OCI-LY1 (cell line): ENCODE results near the gene CD55.

Experiments
- H2AFZ ChIP-seq: fragments of 200-600 bp; sonication (generic), shearing (Covaris generic); 2 replicates; pipeline ENCODE4 v1.6.0; 2014; ENCODE audit warnings: antibody characterized with exemption, mild to moderate bottlenecking, low read length
- H3F3A ChIP-seq: fragments of 200-600 bp; sonication (generic), shearing (Covaris generic); 2 replicates; pipeline ENCODE4 v1.6.0; 2014; ENCODE audit warnings: mild to moderate bottlenecking, antibody characterized with exemption, low read length, moderate library complexity; ENCODE audit not compliant: insufficient read depth
- H3K27ac ChIP-seq: fragments of 200-600 bp; sonication (generic); 2 replicates; pipeline ENCODE4 v1.5.1; 2014; ENCODE audit warnings: low read length, mixed run types, mild to moderate bottlenecking, low read depth; ENCODE audit not compliant: poor library complexity, severe bottlenecking
- H3K27me3 ChIP-seq: fragments of 200-600 bp; sonication (generic); 2 replicates; pipeline ENCODE4 v1.6.0; 2014; ENCODE audit warnings: antibody characterized with exemption, mild to moderate bottlenecking, low read length, moderate library complexity; ENCODE audit not compliant: insufficient read depth
- H3K36me3 ChIP-seq: fragments of 200-600 bp; sonication (generic); 2 replicates; pipeline ENCODE4 v1.6.1; 2014; ENCODE audit warnings: mild to moderate bottlenecking, antibody characterized with exemption, low read length, moderate library complexity, mixed read lengths; ENCODE audit not compliant: insufficient read depth
- H3K4me1 ChIP-seq: fragments of 200-600 bp; sonication (generic); 2 replicates; pipeline ENCODE4 v1.5.1; 2014; ENCODE audit warnings: mild to moderate bottlenecking, low read length, moderate library complexity; ENCODE audit not compliant: insufficient read depth, severe bottlenecking
- H3K4me2 ChIP-seq: fragments of 200-600 bp; sonication (generic), shearing (Covaris generic); 2 replicates; pipeline ENCODE4 v1.6.1; 2014; ENCODE audit warnings: low read length
- H3K4me3 ChIP-seq: fragments of 200-600 bp; sonication (generic); 2 replicates; pipeline ENCODE4 v1.5.1; 2014; ENCODE audit warnings: low read length, low read depth, mild to moderate bottlenecking, mixed read lengths; ENCODE audit not compliant: poor library complexity, severe bottlenecking
- H3K79me2 ChIP-seq: fragments of 200-600 bp; shearing (Covaris generic); 2 replicates; pipeline ENCODE4 v1.6.1; 2016; ENCODE audit warnings: mixed run types, low read length, mixed read lengths; ENCODE audit not compliant: insufficient read depth
- H3K9ac ChIP-seq: fragments of 200-600 bp; sonication (generic), shearing (Covaris generic); 2 replicates; pipeline ENCODE4 v1.6.1; 2014; ENCODE audit warnings: mild to moderate bottlenecking, low read length, mixed read lengths
- H3K9me2 ChIP-seq: fragments of 200-600 bp; sonication (generic), shearing (Covaris generic); 2 replicates; pipeline ENCODE4 v1.6.1; 2014; ENCODE audit warnings: low read depth, mild to moderate bottlenecking, low read length, mixed read lengths
- H3K9me3 ChIP-seq: fragments of 200-600 bp; shearing (Covaris generic); 2 replicates; pipeline ENCODE4 v1.6.1; 2014; ENCODE audit warnings: low read length, mixed read lengths
- H4K20me1 ChIP-seq: fragments of 200-600 bp; sonication (generic), shearing (Covaris generic); 2 replicates; pipeline ENCODE4 v1.6.0; 2016; ENCODE audit warnings: mild to moderate bottlenecking, low read length; ENCODE audit not compliant: insufficient read depth
- EZH2 ChIP-seq: fragments of 200-600 bp; sonication (generic), shearing (Covaris generic); IDR thresholded peaks from 2 replicates; pipeline ENCODE4 v1.8.0; 2017; ENCODE audit warnings: borderline replicate concordance, mixed run types, mild to moderate bottlenecking, antibody characterized with exemption, low read length, moderate library complexity, mixed read lengths
- TF ChIP-seq, protein P1 (sequence below): fragments of 200-600 bp; sonication (generic), shearing (Covaris generic); IDR thresholded peaks from 2 replicates; pipeline ENCODE4 v1.5.1; 2017; ENCODE audit warnings: mild to moderate bottlenecking, antibody characterized with exemption, low read length, moderate library complexity, mixed read lengths

CD55 gene

DNA sequence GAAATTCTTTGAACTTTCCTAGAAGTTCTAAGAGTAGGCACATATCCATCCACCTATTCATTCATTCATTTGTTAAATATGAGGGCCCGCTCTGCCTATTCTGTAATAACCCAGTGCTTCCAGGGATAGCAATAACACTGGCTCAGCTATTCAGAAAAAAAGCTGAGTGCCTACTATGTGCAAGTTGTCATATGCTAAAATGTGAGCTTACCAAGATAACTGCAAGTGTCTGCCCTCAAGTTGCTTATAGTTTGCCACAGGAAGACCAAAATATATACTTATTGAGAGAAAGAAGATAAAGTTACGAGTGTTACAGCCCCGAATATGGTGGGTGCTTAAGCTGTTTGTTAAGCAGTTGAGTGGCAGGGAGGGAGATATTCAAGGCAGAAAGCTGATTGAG, 39.6 kb downstream of the CD55 start:
- TF ChIP-seq EZH2 = no peak
- TF ChIP-seq, protein P1, sequence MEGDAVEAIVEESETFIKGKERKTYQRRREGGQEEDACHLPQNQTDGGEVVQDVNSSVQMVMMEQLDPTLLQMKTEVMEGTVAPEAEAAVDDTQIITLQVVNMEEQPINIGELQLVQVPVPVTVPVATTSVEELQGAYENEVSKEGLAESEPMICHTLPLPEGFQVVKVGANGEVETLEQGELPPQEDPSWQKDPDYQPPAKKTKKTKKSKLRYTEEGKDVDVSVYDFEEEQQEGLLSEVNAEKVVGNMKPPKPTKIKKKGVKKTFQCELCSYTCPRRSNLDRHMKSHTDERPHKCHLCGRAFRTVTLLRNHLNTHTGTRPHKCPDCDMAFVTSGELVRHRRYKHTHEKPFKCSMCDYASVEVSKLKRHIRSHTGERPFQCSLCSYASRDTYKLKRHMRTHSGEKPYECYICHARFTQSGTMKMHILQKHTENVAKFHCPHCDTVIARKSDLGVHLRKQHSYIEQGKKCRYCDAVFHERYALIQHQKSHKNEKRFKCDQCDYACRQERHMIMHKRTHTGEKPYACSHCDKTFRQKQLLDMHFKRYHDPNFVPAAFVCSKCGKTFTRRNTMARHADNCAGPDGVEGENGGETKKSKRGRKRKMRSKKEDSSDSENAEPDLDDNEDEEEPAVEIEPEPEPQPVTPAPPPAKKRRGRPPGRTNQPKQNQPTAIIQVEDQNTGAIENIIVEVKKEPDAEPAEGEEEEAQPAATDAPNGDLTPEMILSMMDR = no peak

DNA sequence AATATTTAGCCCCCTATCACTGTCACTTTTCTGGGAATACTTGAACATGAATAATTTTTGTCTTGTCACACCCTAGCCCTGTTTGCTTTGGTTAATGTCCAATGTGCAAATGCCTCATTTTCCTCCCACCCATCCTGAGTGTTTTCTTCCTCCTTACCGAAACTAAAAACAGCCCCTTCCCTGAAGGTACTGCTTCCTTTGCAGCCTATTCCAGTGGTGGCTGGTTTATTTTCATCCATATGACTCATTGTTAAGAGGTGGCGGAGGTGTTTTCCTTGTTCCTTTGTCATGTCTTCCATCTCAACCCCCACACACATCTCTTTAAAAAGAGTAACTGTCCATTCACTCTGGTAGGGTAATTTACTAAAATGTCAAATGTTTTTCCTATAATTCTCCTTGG, 40.4 kb downstream of the CD55 start:
- Histone ChIP-seq H3K36me3 (no peaks in the 10 kb centered on the region), H3K27ac (no peak overlapping the region), H4K20me1 (no peaks in the 10 kb centered on the region), H3K9me2 (no peaks in the 10 kb centered on the region), H3K79me2 (no peaks in the 10 kb centered on the region), H3K9me3 (no peaks in the 10 kb centered on the region), H3K27me3 (no peaks in the 10 kb centered on the region), H3K4me1 (no peaks in the 10 kb centered on the region), H3K9ac (no peak overlapping the region), H3F3A (no peaks in the 10 kb centered on the region), H2AFZ (no peak overlapping the region), H3K4me2 (no peak overlapping the region), H3K4me3 (no peak overlapping the region)
- no peak for TF ChIP-seq EZH2
- TF ChIP-seq, protein P1 = no peak

More for the DNA sequence above, 39.6 kb downstream of the CD55 start:
- H3K27ac ChIP-seq = no peak overlapping the region
- H3K9me2 ChIP-seq = no peaks in the 10 kb centered on the region
- no peaks in the 10 kb centered on the region for H3K36me3 ChIP-seq
- no peak overlapping the region for H3K4me2 ChIP-seq
- H3F3A ChIP-seq = no peaks in the 10 kb centered on the region
- no peak overlapping the region for H2AFZ ChIP-seq
- H4K20me1 ChIP-seq = no peaks in the 10 kb centered on the region
- H3K4me1 ChIP-seq = no peaks in the 10 kb centered on the region
- no peak overlapping the region for H3K9ac ChIP-seq
- H3K79me2 ChIP-seq = no peaks in the 10 kb centered on the region
- no peak overlapping the region for H3K4me3 ChIP-seq
- H3K9me3 ChIP-seq = no peaks in the 10 kb centered on the region
- no peaks in the 10 kb centered on the region for H3K27me3 ChIP-seq

DNA sequence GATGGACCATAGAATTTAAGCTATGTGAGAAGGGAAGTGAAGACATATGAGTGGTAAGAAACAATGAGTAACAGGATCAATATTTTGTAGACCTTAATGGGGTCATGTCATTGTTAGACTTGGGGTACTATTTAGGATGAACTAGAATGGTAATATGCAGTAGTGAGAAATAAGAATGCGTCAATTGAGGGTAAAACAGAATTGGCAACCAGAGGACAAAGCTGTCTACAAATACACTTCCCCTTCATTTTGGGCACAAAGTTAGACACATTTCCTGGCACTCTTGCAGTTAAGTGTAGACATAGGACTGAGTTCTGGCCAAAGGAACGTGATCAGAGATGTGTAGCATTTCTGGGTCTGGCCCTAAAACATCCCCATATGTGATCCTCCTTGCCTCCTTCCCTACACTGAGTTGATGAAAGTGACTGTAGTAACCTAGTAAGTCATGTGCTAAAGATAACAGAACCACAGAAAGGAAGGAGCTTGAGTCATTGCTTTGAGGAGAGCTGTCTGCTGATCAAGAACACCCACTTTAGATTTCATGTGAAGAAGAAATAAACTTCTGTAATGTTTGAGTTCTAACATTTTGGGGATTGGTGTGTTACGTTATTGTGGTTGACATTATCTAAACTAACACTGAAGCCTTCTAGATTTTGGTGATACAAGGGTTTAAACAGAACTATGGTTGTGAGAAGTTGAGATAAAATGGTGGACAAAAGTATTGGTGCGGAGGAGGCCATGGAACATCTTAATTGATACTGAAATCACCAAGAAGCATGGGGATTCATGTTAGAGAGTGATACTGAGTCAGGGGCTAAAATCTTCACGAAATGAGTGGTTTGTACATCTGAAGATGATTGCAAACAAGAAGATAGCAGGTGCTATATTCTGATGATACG, 41.7 kb downstream of the CD55 start:
- Histone ChIP-seq H3K27ac (no peak overlapping the region), H3K4me2 (no peak overlapping the region), H3K9me3 (no peaks in the 10 kb centered on the region), H3K36me3 (no peaks in the 10 kb centered on the region), H3K9ac (no peak overlapping the region), H3K79me2 (no peaks in the 10 kb centered on the region), H4K20me1 (no peaks in the 10 kb centered on the region), H3K4me3 (no peak overlapping the region), H3K4me1 (no peaks in the 10 kb centered on the region), H2AFZ (no peak overlapping the region), H3F3A (no peaks in the 10 kb centered on the region), H3K27me3 (no peaks in the 10 kb centered on the region), H3K9me2 (no peaks in the 10 kb centered on the region)
- TF ChIP-seq, protein P1 = no peak
- TF ChIP-seq EZH2 = no peak
